ENCODE data around the gene CCDC126.

DNA sequence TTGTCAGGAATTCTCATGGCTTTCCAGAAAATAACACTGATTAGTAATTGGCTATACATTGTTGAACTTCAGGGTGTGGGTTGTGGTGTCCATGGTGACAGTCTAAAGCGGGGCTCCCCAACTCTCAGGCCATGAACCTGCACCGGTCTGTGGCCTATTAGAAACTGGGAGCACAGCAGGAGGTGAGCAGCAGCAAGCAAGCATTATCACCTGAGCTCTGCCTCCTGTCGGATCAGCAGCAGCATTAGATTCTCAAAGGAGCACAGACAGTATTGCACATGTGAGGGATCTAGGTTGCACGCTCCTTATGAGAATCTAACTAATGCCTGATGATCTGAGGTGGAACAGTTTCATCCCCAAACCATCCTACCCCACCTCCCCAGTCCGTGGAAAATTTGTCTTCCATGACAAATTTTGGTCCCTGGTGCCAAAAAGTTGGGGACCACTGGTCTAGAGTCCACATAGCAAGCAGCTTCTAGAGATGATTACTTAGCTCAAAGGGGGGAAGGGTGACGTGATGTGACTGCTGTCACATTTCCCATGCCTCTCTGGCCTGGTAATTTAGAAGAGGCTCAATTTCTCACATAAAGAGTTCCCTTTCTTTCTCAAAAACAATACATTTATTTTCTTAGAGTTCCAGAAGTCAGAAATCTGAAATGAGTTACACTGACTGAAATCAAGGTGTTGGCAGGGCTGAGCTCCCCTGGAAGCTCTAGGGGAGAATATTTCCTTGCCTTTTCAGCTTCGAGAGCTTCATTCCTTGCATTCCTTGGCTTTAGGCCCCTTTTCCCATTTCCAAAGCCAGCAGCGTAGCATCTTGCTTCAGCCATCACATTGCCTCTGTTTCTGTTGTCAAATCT is 65.2 kb downstream of the CCDC126 start:
- no peak for TF ChIP-seq EZH2 (IDR thresholded peaks at IDR 0.05; ENCODE audit: insufficient read depth, poor library complexity, severe bottlenecking)
- TF ChIP-seq EZH2phosphoT487 (IDR thresholded peaks at IDR 0.05; ENCODE audit: insufficient read depth, low read depth) = no peak
